H1 (cell line): ENCODE data around the gene ZNF121. TPM values are rescaled to one million over a fixed set of nuclear protein-coding genes. Genes with fewer than 3 reads are reported as not detected.
"Not testable (repeated sequence)": the region's sequence is repeated elsewhere in the genome, so short reads cannot be mapped to it uniquely, and the experiment has no call there.

Source experiments
- CTCF ChIA-PET: fragments of 300-600 bp; sonication (Branson Sonifier 250); formaldehyde crosslinking; loops from one replicate; lab custom pipeline; 2021; ENCODE audit not compliant: partially characterized antibody; lab: Charles Lee
- POLR2A ChIA-PET: fragments of 300-600 bp; sonication (Branson Sonifier 250); formaldehyde crosslinking; loops from one replicate; lab custom pipeline; 2021; ENCODE audit warnings: inconsistent platforms; ENCODE audit not compliant: partially characterized antibody; lab: Charles Lee
- DNase-seq, 2 experiments: peaks; one replicate each; pipeline versions ENCODE4 v3.0.0 to v3.0.0-alpha.2; 2010 to 2022; ENCODE audit warnings: low spot score in 2 of 2, low read depth in 1 of 2, mixed read lengths in 1 of 2
- FAIRE-seq: peaks from 2 replicates; lab custom pipeline; 2011; peaks lifted over from hg19 to GRCh38; lab: Jason Lieb, UNC
- H2AFZ ChIP-seq: 2 replicates; pipeline ENCODE4 v1.8.1; 2012; ENCODE audit warnings: low read length, inconsistent platforms
- H2AK5ac ChIP-seq: 2 replicates; pipeline ENCODE4 v1.6.1; 2013; ENCODE audit warnings: low read depth, low read length
- H2BK120ac ChIP-seq: replicated peaks from 2 replicates; pipeline ENCODE3; 2013; ENCODE audit warnings: low read depth, low read length, inconsistent platforms
- H2BK12ac ChIP-seq: 2 replicates; pipeline ENCODE4 v1.6.1; 2013; ENCODE audit warnings: low read depth, low read length
- H2BK15ac ChIP-seq: 2 replicates; pipeline ENCODE4 v1.6.1; 2013; ENCODE audit warnings: low read length
- H2BK20ac ChIP-seq: 2 replicates; pipeline ENCODE4 v1.6.1; 2013; ENCODE audit warnings: low read length
- H2BK5ac ChIP-seq: 2 replicates; pipeline ENCODE4 v1.6.1; 2013; ENCODE audit warnings: low read depth, low read length
- H3K14ac ChIP-seq: 2 replicates; pipeline ENCODE4 v1.6.1; 2013; ENCODE audit warnings: inconsistent platforms; ENCODE audit not compliant: insufficient read length
- H3K18ac ChIP-seq: 2 replicates; pipeline ENCODE4 v1.6.1; 2013; ENCODE audit warnings: low read length; ENCODE audit errors: extremely low read depth
- H3K23ac ChIP-seq: 2 replicates; pipeline ENCODE4 v1.6.1; 2013; ENCODE audit warnings: inconsistent platforms; ENCODE audit not compliant: insufficient read length
- H3K23me2 ChIP-seq: 2 replicates; pipeline ENCODE4 v1.6.1; 2013; ENCODE audit warnings: low read depth, low read length
- H3K27ac ChIP-seq: 2 replicates; pipeline ENCODE4 v1.6.1; 2011; ENCODE audit warnings: low read depth, low read length, inconsistent platforms
- H3K27me3 ChIP-seq, 4 experiments: replicated peaks in 1 of 4; 1 replicate in 1 of 4; 2 replicates in 3 of 4; pipeline versions ENCODE4 v1.6.1 to v1.8.1; 2011 to 2013; ENCODE audit warnings: low read length in 3 of 4, mild to moderate bottlenecking in 3 of 4, inconsistent platforms in 2 of 4, mixed read lengths in 2 of 4, moderate library complexity in 1 of 4; ENCODE audit not compliant: control insufficient read depth in 3 of 4, insufficient read depth in 3 of 4; ENCODE audit errors: extremely low read depth in 1 of 4
- H3K36me3 ChIP-seq, 4 experiments: 2 replicates each; pipeline versions ENCODE4 v1.6.1 to v1.8.1; 2011 to 2013; ENCODE audit warnings: mild to moderate bottlenecking in 4 of 4, low read length in 3 of 4, moderate library complexity in 2 of 4, control low read depth in 1 of 4, inconsistent platforms in 1 of 4; ENCODE audit not compliant: insufficient read depth in 4 of 4, control insufficient read depth in 2 of 4
- H3K4ac ChIP-seq: replicated peaks from 2 replicates; pipeline ENCODE3; 2013; ENCODE audit warnings: low read length, low read depth, mixed read lengths, inconsistent platforms; ENCODE audit not compliant: insufficient read length
- H3K4me1 ChIP-seq, 4 experiments: replicated peaks in 1 of 4; 1 replicate in 1 of 4; 2 replicates in 3 of 4; pipeline versions ENCODE4 v1.6.1 to v1.8.1; 2011 to 2013; ENCODE audit warnings: low read length in 3 of 4, inconsistent platforms in 2 of 4, mixed read lengths in 1 of 4; ENCODE audit not compliant: insufficient read depth in 4 of 4, control insufficient read depth in 3 of 4
- H3K4me2 ChIP-seq, 2 experiments: 2 replicates each; pipeline versions ENCODE4 v1.6.1 to v1.8.1; 2011 to 2013; ENCODE audit warnings: low read depth in 2 of 2, low read length in 2 of 2, control low read depth in 1 of 2, inconsistent platforms in 1 of 2, mild to moderate bottlenecking in 1 of 2; ENCODE audit not compliant: insufficient read depth in 1 of 2
- H3K4me3 ChIP-seq, 4 experiments: fragments of 200-600, 300-600 bp in 1 of 4; sonication (generic), shearing (Covaris generic), sonication (Bioruptor Twin) in 1 of 4; 2 replicates each; pipeline versions ENCODE4 v1.5.1 to v1.8.1; 2011 to 2016; ENCODE audit warnings: low read length in 4 of 4, low read depth in 3 of 4, control low read depth in 2 of 4, inconsistent platforms in 2 of 4, mild to moderate bottlenecking in 2 of 4, mixed read lengths in 1 of 4, moderate library complexity in 1 of 4; ENCODE audit not compliant: insufficient read depth in 2 of 4; ENCODE audit errors: extremely low read depth in 1 of 4
- H3K56ac ChIP-seq: replicated peaks from 2 replicates; pipeline ENCODE3; 2013; ENCODE audit warnings: low read depth, mild to moderate bottlenecking, mixed read lengths, low read length, inconsistent platforms; ENCODE audit not compliant: insufficient read length
- H3K79me1 ChIP-seq: 2 replicates; pipeline ENCODE4 v1.6.1; 2013; ENCODE audit warnings: low read depth, low read length, control low read depth
- H3K79me2 ChIP-seq, 2 experiments: 2 replicates each; pipeline versions ENCODE4 v1.6.1 to v1.8.1; 2012 to 2013; ENCODE audit warnings: low read length in 2 of 2, mild to moderate bottlenecking in 2 of 2, inconsistent platforms in 1 of 2; ENCODE audit not compliant: insufficient read depth in 2 of 2, control insufficient read depth in 1 of 2
- H3K9ac ChIP-seq, 4 experiments: replicated peaks in 1 of 4; 1 replicate in 1 of 4; 2 replicates in 3 of 4; pipeline versions ENCODE4 v1.6.1 to v1.8.1; 2011 to 2013; ENCODE audit warnings: low read depth in 3 of 4, low read length in 3 of 4, control low read depth in 2 of 4, mild to moderate bottlenecking in 2 of 4, moderate library complexity in 2 of 4, inconsistent platforms in 1 of 4; ENCODE audit errors: extremely low read depth in 1 of 4
- H3K9me3 ChIP-seq, 2 experiments: 2 replicates each; pipeline versions ENCODE4 v1.6.1 to v1.8.1; 2012 to 2013; ENCODE audit warnings: mild to moderate bottlenecking in 2 of 2, moderate library complexity in 2 of 2, control low read depth in 1 of 2, inconsistent platforms in 1 of 2, low read depth in 1 of 2, low read length in 1 of 2, mixed read lengths in 1 of 2; ENCODE audit not compliant: insufficient read depth in 2 of 2
- H4K20me1 ChIP-seq, 2 experiments: replicated peaks in 1 of 2; 2 replicates each; pipeline versions ENCODE3 to v1.8.1; 2011 to 2013; ENCODE audit warnings: inconsistent platforms in 2 of 2, low read length in 2 of 2, mild to moderate bottlenecking in 1 of 2; ENCODE audit not compliant: insufficient read depth in 2 of 2, control insufficient read depth in 1 of 2
- H4K5ac ChIP-seq: 2 replicates; pipeline ENCODE4 v1.6.1; 2013; ENCODE audit warnings: low read length, low read depth, mixed read lengths, inconsistent platforms; ENCODE audit not compliant: insufficient read length
- H4K8ac ChIP-seq: 2 replicates; pipeline ENCODE4 v1.8.0; 2013; ENCODE audit warnings: mild to moderate bottlenecking, moderate library complexity, low read length, inconsistent platforms; ENCODE audit not compliant: insufficient read depth; ENCODE audit errors: extremely low read depth
- H4K91ac ChIP-seq: replicated peaks from 2 replicates; pipeline ENCODE3; 2013; ENCODE audit warnings: low read length, mixed read lengths, inconsistent platforms; ENCODE audit not compliant: insufficient read length
- WGBS, 2 experiments: shearing (Covaris generic) in 1 of 2; methylation state at CpG; one replicate each; pipeline versions ENCODE4 v1.1.6 to v1.1.7; 2013 to 2015; ENCODE audit warnings: low lambda C conversion rate in 2 of 2, mixed read lengths in 2 of 2, inconsistent platforms in 1 of 2, low coverage in 1 of 2, missing lambda C conversion rate in 1 of 2; ENCODE audit not compliant: insufficient replicate concordance in 2 of 2, insufficient coverage in 1 of 2, insufficient read length in 1 of 2; ENCODE audit errors: extremely low coverage in 1 of 2, missing lambda C conversion rate in 1 of 2; 5-methylcytosine and 5-hydroxymethylcytosine counted together
- polyA plus RNA-seq, 7 experiments: library from polyadenylated mRNA; depleted of rRNA in 3 of 7; stranded (reverse) in 5 of 7; unstranded in 2 of 7; fragments of >200 nt in 5 of 7; fragments of 200-250 nt in 2 of 7; gene quantifications; 1 replicate in 5 of 7; 2 replicates in 1 of 7; 4 replicates in 1 of 7; pipeline versions ENCODE4 v1.2.1 to v1.2.3, GENCODE V29; 2011 to 2013; ENCODE audit warnings: missing spikeins in 2 of 7, mixed read lengths in 2 of 7
- total RNA-seq: library from RNA; stranded (reverse); fragmentation: NEBNext Ultra II Directional; extraction: Animal tissue kit (Norgen Biotek cat#: 25700); gene quantifications from 2 replicates; pipeline ENCODE4 v1.2.1, GENCODE V29; 2021

The ZNF121 gene
- total and polyA plus RNA-seq, 2 of the 8 experiments (the other 6 are each of a cell fraction or from before 2014, with no cell fraction given) = 22.2 to 220 TPM

- WGBS, 2 experiments = 96% methylated on average over 10 of the region's 12 CpGs; no CpG with 5 or more reads in 1 of the 2 experiments
- peaks cover 20 to 25% of the 10 kb centered on the region in 2 experiments for H3K9me3 ChIP-seq
- not testable (repeated sequence) for H3K18ac ChIP-seq
Observed at GRCh38 chr19:9541281-9541680, 43.0 kb downstream of the ZNF121 start.

GRCh38 chr19:9539921-9540320 is 44.4 kb downstream of the ZNF121 start:
- WGBS, 2 experiments = 93% methylated on average over 1 of the region's 1 CpG; no CpG with 5 or more reads in 1 of the 2 experiments
- CTCF ChIA-PET = interaction anchor here (1.0 kb wide), 1 partner anchor 19 kb away, joined by 3 read pairs; no protein-coding TSS in a partner anchor
- not testable (repeated sequence) for H2BK15ac ChIP-seq, H2BK20ac ChIP-seq, H2BK5ac ChIP-seq, H3K4me1 ChIP-seq, H2BK120ac ChIP-seq, H3K4me3 ChIP-seq, H2BK12ac ChIP-seq, H3K27ac ChIP-seq, H3K4ac ChIP-seq, H3K14ac ChIP-seq, H2AK5ac ChIP-seq, H3K56ac ChIP-seq, H4K5ac ChIP-seq, FAIRE-seq, H3K79me1 ChIP-seq, H3K23me2 ChIP-seq, H3K9ac ChIP-seq, H2AFZ ChIP-seq, H3K27me3 ChIP-seq, H3K23ac ChIP-seq, H4K20me1 ChIP-seq, H3K4me2 ChIP-seq, H4K8ac ChIP-seq, DNase-seq, H3K18ac ChIP-seq, H4K91ac ChIP-seq
- Histone ChIP-seq H3K79me2 (peaks cover 4 to 27% of the 10 kb centered on the region in 2 experiments; a peak in 3 of 4 replicates), H3K9me3 (peaks cover 19 to 22% of the 10 kb centered on the region in 2 experiments), H3K36me3 (peaks cover 11 to 20% (median 13%) of the 10 kb centered on the region in 4 experiments; a peak in 7 of 8 replicates)
- POLR2A ChIA-PET = interaction anchor here (1.4 to 1.7 kb wide), 2 partner anchors 15 to 43 kb away, joined by 4 to 5 read pairs; no protein-coding TSS in a partner anchor

More at GRCh38 chr19:9541281-9541680, 43.0 kb downstream of the ZNF121 start:
- H3K23me2 ChIP-seq, DNase-seq, H3K9ac ChIP-seq, H2BK20ac ChIP-seq, H3K14ac ChIP-seq, H4K20me1 ChIP-seq, H2BK120ac ChIP-seq, H4K91ac ChIP-seq, H3K4me2 ChIP-seq, H3K27ac ChIP-seq, H3K79me1 ChIP-seq, H2BK5ac ChIP-seq, H3K4me3 ChIP-seq, H3K4me1 ChIP-seq, H3K56ac ChIP-seq, H4K5ac ChIP-seq, H2AK5ac ChIP-seq, H2BK15ac ChIP-seq, H2AFZ ChIP-seq, H3K27me3 ChIP-seq, H3K36me3 ChIP-seq, H3K23ac ChIP-seq, H2BK12ac ChIP-seq, H3K4ac ChIP-seq, H4K8ac ChIP-seq, FAIRE-seq: not testable (repeated sequence)
- peaks cover 4 to 20% of the 10 kb centered on the region in 2 experiments; a peak in 3 of 4 replicates for H3K79me2 ChIP-seq
- ChIA-PET CTCF (interaction anchor here (0.5 to 1.1 kb wide), 3 partner anchors 12 to 39 kb away, joined by 3 read pairs; no protein-coding TSS in a partner anchor), POLR2A (interaction anchor here (1.1 to 1.4 kb wide), 3 partner anchors 15 to 42 kb away, joined by 3 to 7 read pairs (median 5); no protein-coding TSS in a partner anchor)
